ENCODE data around the gene KLHL24. TPM values are rescaled to one million over a fixed set of nuclear protein-coding genes. Genes with fewer than 3 reads are reported as not detected.
"Not testable (repeated sequence)": the region's sequence is repeated elsewhere in the genome, so short reads cannot be mapped to it uniquely, and the experiment has no call there.

The KLHL24 gene
- total and polyA plus RNA-seq, 4 experiments from 2014 or later, result 38.9 to 108 (median 75.3) TPM

DNA sequence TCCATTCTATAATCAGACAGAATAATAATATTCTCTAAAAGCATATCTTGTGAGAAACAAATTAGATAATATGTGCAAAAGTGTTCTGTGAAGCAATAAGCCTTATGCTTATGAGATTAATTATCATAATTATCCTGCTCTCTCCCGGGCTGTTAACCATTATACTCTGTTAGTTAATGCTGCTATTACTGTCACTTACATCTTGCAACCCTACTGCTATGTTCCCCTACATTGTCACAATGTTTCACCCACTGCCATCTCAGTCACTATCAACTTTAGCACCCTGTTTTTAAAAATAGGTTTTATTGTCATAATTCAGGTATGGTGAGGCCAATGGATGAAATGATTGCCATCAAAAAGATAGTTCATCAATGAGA, 15.2 kb upstream of the KLHL24 start:
- no peaks in the 10 kb centered on the region for H3K27me3 ChIP-seq (ENCODE audit: insufficient read depth, low read length)
- H3K27ac ChIP-seq (ENCODE audit: low read depth, low read length), result no peak overlapping the region
- intact Hi-C loops (cut with micrococcal nuclease), result no loop called here
- Mint-ChIP-seq H3K27me3 (peaks cover 0 to 2% of the 10 kb centered on the region in 2 donors), H3K9me3 (peaks cover 0 to 5% (median 0%) of the 10 kb centered on the region in 8 donors), H3K36me3 (no peaks in the 10 kb centered on the region), H3K4me1 (no peaks in the 10 kb centered on the region), H3K4me3 (no peak overlapping the region), H3K27ac (no peak overlapping the region)
- no peaks in the 10 kb centered on the region for H3K36me3 ChIP-seq (ENCODE audit: insufficient read depth, low read length)
- POLR2A ChIA-PET (ENCODE audit: partially characterized antibody), result interaction anchor here (0.7 kb wide), 1 partner anchor 56 kb away, joined by 3 read pairs; no protein-coding TSS in a partner anchor
- H3K4me1 ChIP-seq (ENCODE audit: insufficient read depth, low read length), result no peaks in the 10 kb centered on the region
- CTCF ChIA-PET (ENCODE audit: partially characterized antibody), result no interaction called here
- H3K9me3 ChIP-seq (ENCODE audit: control insufficient read depth in 1 of 2, low read length in 2 of 2), result no peaks in the 10 kb centered on the region
- DNase-seq, result no peak
- H3K4me3 ChIP-seq (ENCODE audit: low read length in 2 of 2), result no peak overlapping the region

GRCh38 chr3:183622473-183622872, 12.9 kb upstream of the KLHL24 start:
- H3K27ac ChIP-seq (ENCODE audit: low read depth, low read length); H3K4me3 ChIP-seq (ENCODE audit: low read length in 2 of 2); H3K36me3 ChIP-seq (ENCODE audit: insufficient read depth, low read length); intact Hi-C loops (cut with micrococcal nuclease); DNase-seq; H3K27me3 Mint-ChIP-seq; H3K4me3 Mint-ChIP-seq; POLR2A ChIA-PET (ENCODE audit: partially characterized antibody); CTCF ChIA-PET (ENCODE audit: partially characterized antibody); H3K9me3 Mint-ChIP-seq; H3K36me3 Mint-ChIP-seq; H3K27ac Mint-ChIP-seq; H3K27me3 ChIP-seq (ENCODE audit: insufficient read depth, low read length); H3K9me3 ChIP-seq (ENCODE audit: control insufficient read depth in 1 of 2, low read length in 2 of 2); H3K4me1 ChIP-seq (ENCODE audit: insufficient read depth, low read length); H3K4me1 Mint-ChIP-seq: not testable (repeated sequence)

DNA sequence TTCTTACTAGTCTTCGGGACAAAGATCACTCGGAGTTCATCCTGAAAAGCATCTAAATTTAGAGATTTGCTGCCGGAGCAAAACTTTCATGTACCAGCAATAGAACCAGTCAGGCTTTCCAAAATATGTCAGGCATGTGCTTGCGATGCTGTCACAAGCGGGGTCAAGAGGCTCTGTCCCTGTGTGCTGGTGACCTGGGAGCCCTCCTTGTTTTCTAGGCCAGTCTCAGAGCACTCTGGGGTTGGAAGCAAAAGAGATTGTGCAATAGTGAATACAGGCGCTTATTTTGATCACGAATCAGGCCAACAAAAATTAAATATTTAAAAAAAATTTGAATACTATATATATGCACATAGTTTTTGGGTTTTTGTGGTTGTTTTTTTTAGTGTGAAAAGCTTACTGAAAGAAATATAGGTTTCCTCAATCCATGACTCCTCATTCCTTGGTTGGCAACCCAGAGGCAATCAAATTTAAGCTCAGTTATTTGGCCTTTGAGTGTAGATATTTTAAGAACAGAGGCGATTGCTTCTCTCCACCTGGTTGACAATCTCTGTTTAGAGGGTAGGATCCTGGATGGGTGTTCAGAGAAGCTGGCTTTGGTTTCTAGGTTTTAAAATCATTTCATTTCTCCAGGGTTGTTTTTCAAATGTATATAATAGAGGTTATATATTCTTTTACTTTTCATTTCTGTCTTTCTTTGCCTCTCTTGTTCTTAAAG, 8.4 kb upstream of the KLHL24 start:
- no peaks in the 10 kb centered on the region for H3K4me1 Mint-ChIP-seq
- POLR2A ChIA-PET (ENCODE audit: partially characterized antibody), result interaction anchor here (1.7 kb wide), 1 partner anchor 8 kb away, joined by 8 read pairs; the partner anchor contains the start of gene KLHL24
- no peaks in the 10 kb centered on the region for H3K36me3 Mint-ChIP-seq

DNA sequence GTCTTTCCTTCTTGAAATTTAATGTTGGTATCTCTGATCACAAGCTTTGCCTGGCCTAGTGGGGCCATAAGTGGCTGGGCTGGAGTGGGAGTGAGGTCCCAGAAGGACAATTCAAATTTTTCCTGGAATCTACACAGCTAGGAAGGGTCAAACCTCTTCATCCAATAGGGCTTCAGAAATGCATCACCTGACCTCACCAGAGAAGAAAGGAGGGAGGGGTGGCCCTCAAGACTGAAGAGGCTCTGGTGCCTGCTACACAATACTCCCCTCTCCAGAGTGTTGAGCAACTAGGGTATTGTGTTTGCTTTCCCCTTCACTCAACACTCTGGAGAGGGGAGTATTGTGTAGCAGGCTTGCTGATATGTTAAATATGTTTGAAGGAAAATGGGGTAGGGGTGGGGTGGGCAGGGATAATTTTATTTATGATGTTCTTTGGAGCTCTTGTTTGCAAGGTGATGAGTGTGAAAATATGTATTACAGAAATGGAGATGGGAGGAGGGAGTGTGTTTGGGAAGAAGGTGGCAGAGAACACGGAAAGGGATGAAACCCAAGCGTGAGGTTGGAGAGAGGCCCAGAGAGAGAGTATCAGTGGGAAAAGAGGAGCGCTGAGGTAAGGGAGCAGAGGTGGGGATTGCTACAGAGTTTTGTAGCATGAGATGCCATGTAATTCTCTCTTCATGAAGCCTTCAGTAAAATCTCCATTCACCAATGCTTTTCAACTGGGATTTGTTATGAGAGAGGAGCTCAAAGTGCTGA, 5.7 kb upstream of the KLHL24 start:
- no peaks in the 10 kb centered on the region for H3K9me3 ChIP-seq (ENCODE audit: control insufficient read depth in 1 of 2, low read length in 2 of 2)
- Mint-ChIP-seq H3K27ac (peak overlapping the region in 1 of 7 donors; percentile 51), H3K4me1 (peaks cover 0 to 5% (median 2%) of the 10 kb centered on the region in 4 donors), H3K9me3 (no peaks in the 10 kb centered on the region), H3K36me3 (no peaks in the 10 kb centered on the region), H3K4me3 (peak overlapping the region in 1 of 8 donors; percentile 32), H3K27me3 (peaks cover 0 to 2% of the 10 kb centered on the region in 2 donors)
- no peaks in the 10 kb centered on the region for H3K36me3 ChIP-seq (ENCODE audit: insufficient read depth, low read length)
- no peaks in the 10 kb centered on the region for H3K27me3 ChIP-seq (ENCODE audit: insufficient read depth, low read length)
- intact Hi-C loops (cut with micrococcal nuclease), result no loop called here
- POLR2A ChIA-PET (ENCODE audit: partially characterized antibody), result no interaction called here
- CTCF ChIA-PET (ENCODE audit: partially characterized antibody), result interaction anchor here (0.9 kb wide), 1 partner anchor 73 kb away, joined by 3 read pairs; no protein-coding TSS in a partner anchor
- H3K27ac ChIP-seq (ENCODE audit: low read depth, low read length), result no peak overlapping the region
- H3K4me1 ChIP-seq (ENCODE audit: insufficient read depth, low read length), result peaks cover 1% of the 10 kb centered on the region
- no peak overlapping the region for H3K4me3 ChIP-seq (ENCODE audit: low read length in 2 of 2)
- DNase-seq, result no peak

More for the DNA sequence above, 8.4 kb upstream of the KLHL24 start:
- H3K27ac ChIP-seq (ENCODE audit: low read depth, low read length), result no peak overlapping the region
- no peaks in the 10 kb centered on the region for H3K4me1 ChIP-seq (ENCODE audit: insufficient read depth, low read length)
- H3K4me3 Mint-ChIP-seq, result no peak overlapping the region
- peaks cover 0 to 1% (median 0%) of the 10 kb centered on the region in 8 donors for H3K9me3 Mint-ChIP-seq
- no peak overlapping the region for H3K27ac Mint-ChIP-seq
- no peak overlapping the region for H3K4me3 ChIP-seq (ENCODE audit: low read length in 2 of 2)
- H3K27me3 ChIP-seq (ENCODE audit: insufficient read depth, low read length), result no peaks in the 10 kb centered on the region
- H3K36me3 ChIP-seq (ENCODE audit: insufficient read depth, low read length), result no peaks in the 10 kb centered on the region
- intact Hi-C loops (cut with micrococcal nuclease), result no loop called here
- H3K9me3 ChIP-seq (ENCODE audit: control insufficient read depth in 1 of 2, low read length in 2 of 2), result no peaks in the 10 kb centered on the region
- peaks cover under 1 to 2% of the 10 kb centered on the region in 2 donors for H3K27me3 Mint-ChIP-seq
- CTCF ChIA-PET (ENCODE audit: partially characterized antibody), result interaction anchor here (1.8 kb wide), 1 partner anchor 11 kb away, joined by 4 read pairs; no protein-coding TSS in a partner anchor
- DNase-seq, result no peak

- H3K4me1 ChIP-seq (ENCODE audit: insufficient read depth, low read length), result peaks cover 5% of the 10 kb centered on the region
- POLR2A ChIA-PET (ENCODE audit: partially characterized antibody), result no interaction called here
Observed at GRCh38 chr3:183631715-183632114, 3.7 kb upstream of the KLHL24 start.

GRCh38 chr3:183632725-183633124, 2.7 kb upstream of the KLHL24 start:
- H3K9me3 ChIP-seq (ENCODE audit: control insufficient read depth in 1 of 2, low read length in 2 of 2); H3K27me3 Mint-ChIP-seq; H3K36me3 ChIP-seq (ENCODE audit: insufficient read depth, low read length); DNase-seq; H3K36me3 Mint-ChIP-seq; H3K27me3 ChIP-seq (ENCODE audit: insufficient read depth, low read length); H3K27ac ChIP-seq (ENCODE audit: low read depth, low read length); H3K27ac Mint-ChIP-seq; intact Hi-C loops (cut with micrococcal nuclease); CTCF ChIA-PET (ENCODE audit: partially characterized antibody); H3K4me3 ChIP-seq (ENCODE audit: low read length in 2 of 2); H3K9me3 Mint-ChIP-seq; POLR2A ChIA-PET (ENCODE audit: partially characterized antibody): not testable (repeated sequence)
- peaks cover 14% of the 10 kb centered on the region for H3K4me1 ChIP-seq (ENCODE audit: insufficient read depth, low read length)
- H3K4me3 Mint-ChIP-seq, result peak overlapping the region in 1 of 8 donors; percentile 26
- peaks cover 6 to 27% (median 14%) of the 10 kb centered on the region in 4 donors for H3K4me1 Mint-ChIP-seq

More at GRCh38 chr3:183631715-183632114, 3.7 kb upstream of the KLHL24 start:
- Mint-ChIP-seq H3K27me3 (peaks cover 0 to 2% of the 10 kb centered on the region in 2 donors), H3K4me3 (peak overlapping the region in 1 of 8 donors; percentile 52), H3K36me3 (peaks cover 0 to 5% of the 10 kb centered on the region in 2 donors), H3K4me1 (peaks cover 2 to 17% (median 7%) of the 10 kb centered on the region in 4 donors), H3K27ac (peak overlapping the region in 1 of 7 donors; percentile 57), H3K9me3 (no peaks in the 10 kb centered on the region)
- H3K27me3 ChIP-seq (ENCODE audit: insufficient read depth, low read length), result no peaks in the 10 kb centered on the region
- H3K27ac ChIP-seq (ENCODE audit: low read depth, low read length), result no peak overlapping the region
- H3K4me3 ChIP-seq (ENCODE audit: low read length in 2 of 2), result no peak overlapping the region
- no peaks in the 10 kb centered on the region for H3K36me3 ChIP-seq (ENCODE audit: insufficient read depth, low read length)
- DNase-seq, result no peak
- intact Hi-C loops (cut with micrococcal nuclease), result no loop called here
- CTCF ChIA-PET (ENCODE audit: partially characterized antibody), result no interaction called here
- no peaks in the 10 kb centered on the region for H3K9me3 ChIP-seq (ENCODE audit: control insufficient read depth in 1 of 2, low read length in 2 of 2)

DNA sequence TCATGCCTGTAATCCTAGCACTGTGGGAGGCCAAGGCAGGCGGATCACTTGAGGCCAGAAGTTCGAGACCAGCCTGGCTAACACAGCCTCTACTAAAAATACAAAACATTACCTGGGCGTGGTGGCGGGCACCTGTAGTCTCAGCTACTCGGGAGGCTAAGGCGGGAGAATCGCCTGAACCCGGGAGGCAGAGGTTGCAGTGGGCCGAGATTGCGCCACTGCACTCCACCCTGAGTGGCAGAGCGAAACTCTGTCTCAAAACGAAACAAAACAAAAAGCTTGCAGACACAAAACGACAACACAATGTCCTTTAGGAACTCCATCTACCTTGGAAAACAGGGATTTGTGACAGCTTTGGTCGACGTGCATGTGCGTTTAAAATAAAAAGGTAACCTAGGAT, 716 bp upstream of the KLHL24 start:
- ChIA-PET CTCF (ENCODE audit: partially characterized antibody) (interaction anchor here (1.2 to 3.5 kb wide), 4 partner anchors 12 to 62 kb away, joined by 3 to 15 read pairs (median 9); partner anchors contain the start of gene YEATS2), POLR2A (ENCODE audit: partially characterized antibody) (interaction anchor here (0.7 to 6.6 kb wide), 13 partner anchors 8 to 207 kb away, joined by 3 to 89 read pairs (median 8); partner anchors contain the start of genes KLHL6, MCF2L2 and YEATS2)
- Mint-ChIP-seq H3K27me3 (no peaks in the 10 kb centered on the region), H3K9me3 (no peaks in the 10 kb centered on the region), H3K4me3 (peak overlapping the region; percentile 93 to 97 (median 94)), H3K36me3 (peaks cover 0 to 8% of the 10 kb centered on the region in 2 donors), H3K4me1 (peaks cover 6 to 38% (median 24%) of the 10 kb centered on the region in 4 donors), H3K27ac (peak overlapping the region; percentile 93 to 98 (median 95))
- H3K9me3 ChIP-seq (ENCODE audit: control insufficient read depth in 1 of 2, low read length in 2 of 2), result no peaks in the 10 kb centered on the region
- intact Hi-C loops (cut with micrococcal nuclease), result loop anchor here (1.0 to 5.0 kb wide), 4 partner anchors 47 to 553 kb away; partner anchors contain the start of gene ABCF3
- H3K27ac ChIP-seq (ENCODE audit: low read depth, low read length), result peak overlapping the region; percentile 86
- H3K27me3 ChIP-seq (ENCODE audit: insufficient read depth, low read length), result no peaks in the 10 kb centered on the region
- H3K4me3 ChIP-seq (ENCODE audit: low read length in 2 of 2), result peak overlapping the region; percentile 33 to 97
- peaks cover 23% of the 10 kb centered on the region for H3K4me1 ChIP-seq (ENCODE audit: insufficient read depth, low read length)
- DNase-seq, result peak in 1 of 5 donors; percentile 2
- H3K36me3 ChIP-seq (ENCODE audit: insufficient read depth, low read length), result no peaks in the 10 kb centered on the region
